GM19455 (cell line): ENCODE data around the gene TRAPPC12.
"Not testable (repeated sequence)": the region's sequence is repeated elsewhere in the genome, so short reads cannot be mapped to it uniquely, and the experiment has no call there.

Source experiments
- ATAC-seq: cut with Tn5 transposase; IDR thresholded peaks from one replicate; pipeline ENCODE4 v1.9.1; 2021; ENCODE audit not compliant: unreplicated experiment

Gene TRAPPC12

GRCh38 chr2:3430740-3431490, 51.4 kb downstream of the TRAPPC12 start:
- ATAC-seq = no peak

- no peak for ATAC-seq
Measured at GRCh38 chr2:3432067-3432466, 52.6 kb downstream of the TRAPPC12 start.

GRCh38 chr2:3432693-3433338, 53.3 kb downstream of the TRAPPC12 start:
- no peak for ATAC-seq

- ATAC-seq = no peak
Measured at GRCh38 chr2:3433339-3433699, 53.8 kb downstream of the TRAPPC12 start.

- no peak for ATAC-seq
Measured at GRCh38 chr2:3433776-3434400, 54.4 kb downstream of the TRAPPC12 start.

- no peak for ATAC-seq
Measured at GRCh38 chr2:3434654-3435053, 55.2 kb downstream of the TRAPPC12 start.

- no peak for ATAC-seq
Measured at GRCh38 chr2:3435445-3435844, 56.0 kb downstream of the TRAPPC12 start.

- no peak for ATAC-seq
Measured at GRCh38 chr2:3440477-3440876, 61.0 kb downstream of the TRAPPC12 start.

- no peak for ATAC-seq
Measured at GRCh38 chr2:3441465-3441864, 62.0 kb downstream of the TRAPPC12 start.

- no peak for ATAC-seq
Measured at GRCh38 chr2:3442185-3442584, 62.7 kb downstream of the TRAPPC12 start.

- no peak for ATAC-seq
Measured at GRCh38 chr2:3443083-3443482, 63.6 kb downstream of the TRAPPC12 start.

- ATAC-seq = no peak
Measured at GRCh38 chr2:3443506-3444084, 64.1 kb downstream of the TRAPPC12 start.

- ATAC-seq = no peak
Measured at GRCh38 chr2:3445891-3446290, 66.4 kb downstream of the TRAPPC12 start.

GRCh38 chr2:3446381-3446780, 66.9 kb downstream of the TRAPPC12 start:
- no peak for ATAC-seq

- not testable (repeated sequence) for ATAC-seq
Measured at GRCh38 chr2:3447186-3447585, 67.7 kb downstream of the TRAPPC12 start.

GRCh38 chr2:3447789-3448317, 68.4 kb downstream of the TRAPPC12 start:
- no peak for ATAC-seq

GRCh38 chr2:3448441-3448911, 69.0 kb downstream of the TRAPPC12 start:
- ATAC-seq = not testable (repeated sequence)

- no peak for ATAC-seq
Measured at GRCh38 chr2:3449086-3449485, 69.6 kb downstream of the TRAPPC12 start.

GRCh38 chr2:3449936-3450335, 70.4 kb downstream of the TRAPPC12 start:
- no peak for ATAC-seq

- ATAC-seq = no peak
Measured at GRCh38 chr2:3450385-3451010, 71.0 kb downstream of the TRAPPC12 start.

GRCh38 chr2:3451169-3451568, 71.7 kb downstream of the TRAPPC12 start:
- no peak for ATAC-seq
